NCI-H1417 (cell line): ENCODE data around the gene SDS.

Source experiments
- DNase-seq, 3 experiments: peaks; one replicate each; lab custom pipeline; 2025; lab: John Stamatoyannopoulos, UW

Gene SDS

GRCh38 chr12:113403435-113404415 is at the start of gene SDS:
SDS (minus strand) TSS chr12:113403887; CDS start chr12:113399708, 4,179 bp downstream.
- no peak for DNase-seq

GRCh38 chr12:113453330-113453729 is 49.6 kb upstream of the SDS start:
- DNase-seq, result no peak

- no peak for DNase-seq
Observed at GRCh38 chr12:113452458-113452857, 48.8 kb upstream of the SDS start.

- DNase-seq, result no peak
Observed at GRCh38 chr12:113449839-113450238, 46.2 kb upstream of the SDS start.

GRCh38 chr12:113449299-113449698 is 45.6 kb upstream of the SDS start:
- DNase-seq, result no peak

- DNase-seq, result peak in 1 of 3 experiments; percentile 22
Observed at GRCh38 chr12:113448873-113449272, 45.2 kb upstream of the SDS start.

- DNase-seq, result no peak
Observed at GRCh38 chr12:113445544-113446171, 42.0 kb upstream of the SDS start.

GRCh38 chr12:113443030-113443539 is 39.4 kb upstream of the SDS start:
- no peak for DNase-seq

GRCh38 chr12:113440947-113441782 is 37.5 kb upstream of the SDS start:
- no peak for DNase-seq

GRCh38 chr12:113440336-113440735 is 36.6 kb upstream of the SDS start:
- DNase-seq, result no peak

GRCh38 chr12:113439606-113440030 is 35.9 kb upstream of the SDS start:
- peak; percentile 50 to 80 (median 60) for DNase-seq

- no peak for DNase-seq
Observed at GRCh38 chr12:113439301-113439597, 35.6 kb upstream of the SDS start.

GRCh38 chr12:113438523-113439300 is 35.0 kb upstream of the SDS start:
- DNase-seq, result no peak

GRCh38 chr12:113437729-113438100 is 34.0 kb upstream of the SDS start:
- no peak for DNase-seq

GRCh38 chr12:113436993-113437728 is 33.5 kb upstream of the SDS start:
- no peak for DNase-seq

- DNase-seq, result no peak
Observed at GRCh38 chr12:113436586-113436985, 32.9 kb upstream of the SDS start.

- DNase-seq, result no peak
Observed at GRCh38 chr12:113435367-113435766, 31.7 kb upstream of the SDS start.

GRCh38 chr12:113432986-113433385 is 29.3 kb upstream of the SDS start:
- DNase-seq, result no peak

GRCh38 chr12:113428482-113428881 is 24.8 kb upstream of the SDS start:
- no peak for DNase-seq

- DNase-seq, result no peak
Observed at GRCh38 chr12:113427882-113428281, 24.2 kb upstream of the SDS start.

GRCh38 chr12:113425960-113426453 is 22.3 kb upstream of the SDS start:
- no peak for DNase-seq
